ENCODE data around the gene ALKBH5. TPM values are rescaled to one million over a fixed set of nuclear protein-coding genes. Genes with fewer than 3 reads are reported as not detected.

ALKBH5 gene
- total RNA-seq, 2 experiments from 2014 or later = 133 to 134 TPM

- H3K4me1 Mint-ChIP-seq = peaks cover 3% of the 10 kb centered on the region
- H3K36me3 Mint-ChIP-seq = peaks cover 1% of the 10 kb centered on the region
- H3K4me3 Mint-ChIP-seq = no peak overlapping the region
- no peaks in the 10 kb centered on the region for H3K9me3 Mint-ChIP-seq
- H3K27ac Mint-ChIP-seq = no peak overlapping the region
- no peak for DNase-seq
- no peaks in the 10 kb centered on the region for H3K27me3 Mint-ChIP-seq
- POLR2A ChIA-PET = no interaction called here
- ATAC-seq (ENCODE audit: low read depth) = no peak
Measured at GRCh38 chr17:18163547-18163946, 20.1 kb upstream of the ALKBH5 start.

- H3K4me3 Mint-ChIP-seq = no peak overlapping the region
- no peak overlapping the region for H3K27ac Mint-ChIP-seq
- H3K27me3 Mint-ChIP-seq = no peaks in the 10 kb centered on the region
- no peaks in the 10 kb centered on the region for H3K9me3 Mint-ChIP-seq
- DNase-seq (no peak), ATAC-seq (ENCODE audit: low read depth) (no peak)
- no peaks in the 10 kb centered on the region for H3K36me3 Mint-ChIP-seq
- no peaks in the 10 kb centered on the region for H3K4me1 Mint-ChIP-seq
- POLR2A ChIA-PET = no interaction called here
Measured at GRCh38 chr17:18166894-18167293, 16.7 kb upstream of the ALKBH5 start.

GRCh38 chr17:18167421-18167820 lies 16.2 kb upstream of the ALKBH5 start:
- Mint-ChIP-seq H3K36me3 (no peaks in the 10 kb centered on the region), H3K4me1 (no peaks in the 10 kb centered on the region), H3K4me3 (no peak overlapping the region), H3K9me3 (no peaks in the 10 kb centered on the region), H3K27ac (no peak overlapping the region), H3K27me3 (peaks cover 1% of the 10 kb centered on the region)
- DNase-seq = no peak
- no peak for ATAC-seq (ENCODE audit: low read depth)
- POLR2A ChIA-PET = no interaction called here

- H3K27me3 Mint-ChIP-seq = peaks cover 1% of the 10 kb centered on the region
- no peak overlapping the region for H3K27ac Mint-ChIP-seq
- no peaks in the 10 kb centered on the region for H3K9me3 Mint-ChIP-seq
- DNase-seq = no peak
- H3K4me1 Mint-ChIP-seq = peaks cover 1% of the 10 kb centered on the region
- H3K4me3 Mint-ChIP-seq = no peak overlapping the region
- no peaks in the 10 kb centered on the region for H3K36me3 Mint-ChIP-seq
- POLR2A ChIA-PET = interaction anchor here (0.9 kb wide), 1 partner anchor 8 kb away, joined by 3 read pairs; no protein-coding TSS in a partner anchor
- ATAC-seq (ENCODE audit: low read depth) = no peak
Measured at GRCh38 chr17:18172531-18173278, 10.9 kb upstream of the ALKBH5 start.

GRCh38 chr17:18173740-18174139 lies 9.9 kb upstream of the ALKBH5 start:
- peaks cover 1% of the 10 kb centered on the region for H3K4me1 Mint-ChIP-seq
- no peak for DNase-seq
- no peaks in the 10 kb centered on the region for H3K36me3 Mint-ChIP-seq
- no peaks in the 10 kb centered on the region for H3K9me3 Mint-ChIP-seq
- peak overlapping the region; percentile 45 for H3K27ac Mint-ChIP-seq
- no peak for ATAC-seq (ENCODE audit: low read depth)
- POLR2A ChIA-PET = no interaction called here
- peaks cover 1% of the 10 kb centered on the region for H3K27me3 Mint-ChIP-seq
- H3K4me3 Mint-ChIP-seq = no peak overlapping the region

GRCh38 chr17:18176176-18176575 lies 7.5 kb upstream of the ALKBH5 start:
- Mint-ChIP-seq H3K27ac (no peak overlapping the region), H3K4me3 (no peak overlapping the region), H3K4me1 (peaks cover 1% of the 10 kb centered on the region), H3K27me3 (peaks cover 1% of the 10 kb centered on the region), H3K36me3 (no peaks in the 10 kb centered on the region), H3K9me3 (no peaks in the 10 kb centered on the region)
- POLR2A ChIA-PET = no interaction called here
- ATAC-seq (ENCODE audit: low read depth) (no peak), DNase-seq (no peak)

- ATAC-seq (ENCODE audit: low read depth) = no peak
- POLR2A ChIA-PET = no interaction called here
- no peak overlapping the region for H3K27ac Mint-ChIP-seq
Measured at GRCh38 chr17:18177133-18177532, 6.5 kb upstream of the ALKBH5 start.

GRCh38 chr17:18177722-18178121 lies 5.9 kb upstream of the ALKBH5 start:
- H3K27me3 Mint-ChIP-seq = no peaks in the 10 kb centered on the region

More at GRCh38 chr17:18177133-18177532, 6.5 kb upstream of the ALKBH5 start:
- Mint-ChIP-seq H3K4me3 (no peak overlapping the region), H3K36me3 (no peaks in the 10 kb centered on the region), H3K4me1 (peaks cover 7% of the 10 kb centered on the region), H3K27me3 (peaks cover under 1% of the 10 kb centered on the region), H3K9me3 (no peaks in the 10 kb centered on the region)
- no peak for DNase-seq

GRCh38 chr17:18179196-18179595 lies 4.4 kb upstream of the ALKBH5 start:
- POLR2A ChIA-PET = no interaction called here
- ATAC-seq (ENCODE audit: low read depth) = no peak

More at GRCh38 chr17:18177722-18178121, 5.9 kb upstream of the ALKBH5 start:
- Mint-ChIP-seq H3K4me1 (peaks cover 8% of the 10 kb centered on the region), H3K27ac (no peak overlapping the region), H3K4me3 (no peak overlapping the region), H3K36me3 (no peaks in the 10 kb centered on the region), H3K9me3 (no peaks in the 10 kb centered on the region)
- ATAC-seq (ENCODE audit: low read depth) (no peak), DNase-seq (no peak)
- POLR2A ChIA-PET = no interaction called here

GRCh38 chr17:18179804-18180203 lies 3.8 kb upstream of the ALKBH5 start:
- Mint-ChIP-seq H3K4me1 (peaks cover 7% of the 10 kb centered on the region), H3K9me3 (no peaks in the 10 kb centered on the region), H3K36me3 (peaks cover 1% of the 10 kb centered on the region), H3K27ac (no peak overlapping the region), H3K4me3 (no peak overlapping the region), H3K27me3 (no peaks in the 10 kb centered on the region)
- DNase-seq = no peak
- ATAC-seq (ENCODE audit: low read depth) = no peak
- POLR2A ChIA-PET = no interaction called here

More at GRCh38 chr17:18179196-18179595, 4.4 kb upstream of the ALKBH5 start:
- Mint-ChIP-seq H3K36me3 (no peaks in the 10 kb centered on the region), H3K27me3 (no peaks in the 10 kb centered on the region), H3K4me1 (peaks cover 7% of the 10 kb centered on the region), H3K4me3 (no peak overlapping the region), H3K27ac (no peak overlapping the region), H3K9me3 (no peaks in the 10 kb centered on the region)
- no peak for DNase-seq

GRCh38 chr17:18181358-18181757 lies 2.3 kb upstream of the ALKBH5 start:
- H3K27ac Mint-ChIP-seq = peak overlapping the region; percentile 98
- peaks cover 18% of the 10 kb centered on the region for H3K4me1 Mint-ChIP-seq
- no peaks in the 10 kb centered on the region for H3K9me3 Mint-ChIP-seq
- H3K4me3 Mint-ChIP-seq = peak overlapping the region; percentile 91
- POLR2A ChIA-PET = interaction anchor here (1.2 to 4.1 kb wide), 3 partner anchors 9 to 23 kb away, joined by 3 to 14 read pairs (median 5); no protein-coding TSS in a partner anchor
- ATAC-seq (ENCODE audit: low read depth) (no peak), DNase-seq (no peak)
- H3K36me3 Mint-ChIP-seq = peaks cover 11% of the 10 kb centered on the region
- no peaks in the 10 kb centered on the region for H3K27me3 Mint-ChIP-seq

- peaks cover 27% of the 10 kb centered on the region for H3K4me1 Mint-ChIP-seq
- H3K9me3 Mint-ChIP-seq = no peaks in the 10 kb centered on the region
- no peaks in the 10 kb centered on the region for H3K27me3 Mint-ChIP-seq
- ATAC-seq (ENCODE audit: low read depth) (no peak), DNase-seq (peak; percentile 35)
- H3K36me3 Mint-ChIP-seq = peaks cover 18% of the 10 kb centered on the region
- peak overlapping the region; percentile 98 for H3K27ac Mint-ChIP-seq
- H3K4me3 Mint-ChIP-seq = peak overlapping the region; percentile 91
- POLR2A ChIA-PET = interaction anchor here (0.8 to 4.1 kb wide), 9 partner anchors 12 to 222 kb away, joined by 3 to 14 read pairs (median 4); partner anchors contain the start of genes FLII and LLGL1
Measured at GRCh38 chr17:18182110-18182977, 1.3 kb upstream of the ALKBH5 start.

- no peaks in the 10 kb centered on the region for H3K9me3 Mint-ChIP-seq
- H3K27ac Mint-ChIP-seq = peak overlapping the region; percentile 98
- peak; percentile 47 for ATAC-seq (ENCODE audit: low read depth)
- POLR2A ChIA-PET = interaction anchor here (1.0 to 4.1 kb wide), 8 partner anchors 17 to 223 kb away, joined by 3 to 14 read pairs (median 4); partner anchors contain the start of genes FLII and LLGL1
- H3K27me3 Mint-ChIP-seq = no peaks in the 10 kb centered on the region
- peaks cover 22% of the 10 kb centered on the region for H3K36me3 Mint-ChIP-seq
- peak overlapping the region; percentile 91 for H3K4me3 Mint-ChIP-seq
- peaks cover 33% of the 10 kb centered on the region for H3K4me1 Mint-ChIP-seq
- DNase-seq = peak; percentile 89
Measured at GRCh38 chr17:18182978-18183333, 672 bp upstream of the ALKBH5 start.

All from activated naive CD8-positive, alpha-beta T cell treated with anti-CD3 and anti-CD28 coated beads, Interleukin-2, amount 10 ng/mL, durations not matched to agents 7 days and 5 days (primary cell).